Activated CD4-positive, alpha-beta T cell treated with anti-CD3 and anti-CD28 coated beads, Interleukin-2, amount 10 ng/mL, durations not matched to agents 7 days and 5 days (primary cell): ENCODE results near the gene FYN. TPM values are rescaled to one million over a fixed set of nuclear protein-coding genes. Genes with fewer than 3 reads are reported as not detected.

Experiments used
- CTCF ChIA-PET: fragments of 350-600 bp; sonication (Branson Sonifier 250); formaldehyde crosslinking; loops from one replicate; lab custom pipeline; 2021; ENCODE audit warnings: antibody characterized with exemption; lab: Charles Lee
- POLR2A ChIA-PET: fragments of 350-600 bp; sonication (Branson Sonifier 250); formaldehyde crosslinking; loops from one replicate; lab custom pipeline; 2021; ENCODE audit warnings: antibody characterized with exemption; lab: Charles Lee
- DNase-seq: peaks from one replicate; pipeline ENCODE4 v3.0.0-alpha.2; 2020
- H3K27ac Mint-ChIP-seq: one replicate; pipeline ENCODE4 v1.8.0; 2021; ENCODE audit warnings: mild to moderate bottlenecking, moderate library complexity, mixed read lengths
- H3K27me3 Mint-ChIP-seq: one replicate; pipeline ENCODE4 v1.8.0; 2021; ENCODE audit warnings: mixed read lengths
- H3K36me3 Mint-ChIP-seq: one replicate; pipeline ENCODE4 v1.8.0; 2021; ENCODE audit warnings: low read depth, mixed read lengths
- H3K4me1 Mint-ChIP-seq: one replicate; pipeline ENCODE4 v1.8.0; 2021; ENCODE audit warnings: mixed read lengths
- H3K4me3 Mint-ChIP-seq: one replicate; pipeline ENCODE4 v1.8.0; 2021; ENCODE audit warnings: mild to moderate bottlenecking, moderate library complexity, mixed read lengths
- H3K9me3 Mint-ChIP-seq: one replicate; pipeline ENCODE4 v1.8.0; 2021; ENCODE audit warnings: mixed read lengths
- total RNA-seq, 2 experiments: library from RNA; stranded (reverse); gene quantifications; one replicate each; pipeline ENCODE4 v1.2.3, GENCODE V29; 2021

The FYN gene
- total RNA-seq, 2 experiments from 2014 or later = 179 to 225 TPM

GRCh38 chr6:111776236-111777221 lies 96.7 kb downstream of the FYN start:
- H3K4me1 Mint-ChIP-seq = peaks cover 84% of the 10 kb centered on the region
- no peak for DNase-seq
- CTCF ChIA-PET = interaction anchor here (0.7 to 3.7 kb wide), 13 partner anchors 9 to 93 kb away, joined by 3 to 17 read pairs (median 4); no protein-coding TSS in a partner anchor
- POLR2A ChIA-PET = interaction anchor here (0.7 kb wide), 1 partner anchor 30 kb away, joined by 5 read pairs; no protein-coding TSS in a partner anchor
- H3K4me3 Mint-ChIP-seq = no peak overlapping the region
- no peaks in the 10 kb centered on the region for H3K27me3 Mint-ChIP-seq
- H3K9me3 Mint-ChIP-seq = no peaks in the 10 kb centered on the region
- H3K36me3 Mint-ChIP-seq = peaks cover 39% of the 10 kb centered on the region
- peak overlapping the region; percentile 60 for H3K27ac Mint-ChIP-seq

- H3K36me3 Mint-ChIP-seq = peaks cover 44% of the 10 kb centered on the region
- CTCF ChIA-PET = interaction anchor here (1.2 to 3.0 kb wide), 4 partner anchors 12 to 93 kb away, joined by 3 to 10 read pairs (median 6); no protein-coding TSS in a partner anchor
- H3K27ac Mint-ChIP-seq = peak overlapping the region; percentile 68
- POLR2A ChIA-PET = interaction anchor here (0.7 kb wide), 1 partner anchor 16 kb away, joined by 3 read pairs; no protein-coding TSS in a partner anchor
- no peak overlapping the region for H3K4me3 Mint-ChIP-seq
- H3K9me3 Mint-ChIP-seq = peaks cover 3% of the 10 kb centered on the region
- H3K4me1 Mint-ChIP-seq = peaks cover 85% of the 10 kb centered on the region
- H3K27me3 Mint-ChIP-seq = no peaks in the 10 kb centered on the region
- no peak for DNase-seq
Observed at GRCh38 chr6:111775145-111775922, 97.9 kb downstream of the FYN start.

- no peaks in the 10 kb centered on the region for H3K27me3 Mint-ChIP-seq
- H3K4me3 Mint-ChIP-seq = no peak overlapping the region
- ChIA-PET CTCF (interaction anchor here (1.0 to 3.0 kb wide), 5 partner anchors 11 to 76 kb away, joined by 3 to 10 read pairs (median 3); no protein-coding TSS in a partner anchor), POLR2A (no interaction called here)
- peaks cover 84% of the 10 kb centered on the region for H3K4me1 Mint-ChIP-seq
- DNase-seq = no peak
- peak overlapping the region; percentile 68 for H3K27ac Mint-ChIP-seq
- H3K36me3 Mint-ChIP-seq = peaks cover 44% of the 10 kb centered on the region
- H3K9me3 Mint-ChIP-seq = peaks cover 5% of the 10 kb centered on the region
Observed at GRCh38 chr6:111774346-111774703, 98.9 kb downstream of the FYN start.

GRCh38 chr6:111773501-111774345 lies 99.5 kb downstream of the FYN start:
- Mint-ChIP-seq H3K9me3 (peaks cover 5% of the 10 kb centered on the region), H3K36me3 (peaks cover 44% of the 10 kb centered on the region), H3K27me3 (no peaks in the 10 kb centered on the region), H3K27ac (no peak overlapping the region), H3K4me3 (no peak overlapping the region), H3K4me1 (peaks cover 84% of the 10 kb centered on the region)
- CTCF ChIA-PET = interaction anchor here (1.0 to 2.3 kb wide), 4 partner anchors 11 to 77 kb away, joined by 3 to 8 read pairs (median 3); no protein-coding TSS in a partner anchor
- no peak for DNase-seq
- POLR2A ChIA-PET = no interaction called here

- no peak overlapping the region for H3K27ac Mint-ChIP-seq
- no peak overlapping the region for H3K4me3 Mint-ChIP-seq
- peaks cover 41% of the 10 kb centered on the region for H3K36me3 Mint-ChIP-seq
- peaks cover 5% of the 10 kb centered on the region for H3K9me3 Mint-ChIP-seq
- DNase-seq = no peak
- peaks cover 84% of the 10 kb centered on the region for H3K4me1 Mint-ChIP-seq
- ChIA-PET POLR2A (no interaction called here), CTCF (no interaction called here)
- no peaks in the 10 kb centered on the region for H3K27me3 Mint-ChIP-seq
Observed at GRCh38 chr6:111772381-111772780, 100.9 kb downstream of the FYN start.

- Mint-ChIP-seq H3K27ac (no peak overlapping the region), H3K27me3 (no peaks in the 10 kb centered on the region), H3K4me1 (peaks cover 85% of the 10 kb centered on the region), H3K4me3 (no peak overlapping the region), H3K9me3 (peaks cover 5% of the 10 kb centered on the region), H3K36me3 (peaks cover 43% of the 10 kb centered on the region)
- ChIA-PET POLR2A (no interaction called here), CTCF (interaction anchor here (0.8 to 1.7 kb wide), 2 partner anchors 24 to 72 kb away, joined by 3 to 4 read pairs; no protein-coding TSS in a partner anchor)
- no peak for DNase-seq
Observed at GRCh38 chr6:111771629-111772028, 101.6 kb downstream of the FYN start.

- peaks cover 8% of the 10 kb centered on the region for H3K9me3 Mint-ChIP-seq
Observed at GRCh38 chr6:111771094-111771432, 102.2 kb downstream of the FYN start.

GRCh38 chr6:111770263-111771093 lies 102.8 kb downstream of the FYN start:
- ChIA-PET CTCF (interaction anchor here (0.6 to 2.7 kb wide), 11 partner anchors 9 to 1225 kb away, joined by 3 to 16 read pairs (median 4); no protein-coding TSS in a partner anchor), POLR2A (no interaction called here)
- H3K27ac Mint-ChIP-seq = peak overlapping the region; percentile 46
- peaks cover 86% of the 10 kb centered on the region for H3K4me1 Mint-ChIP-seq
- no peaks in the 10 kb centered on the region for H3K27me3 Mint-ChIP-seq
- peaks cover 8% of the 10 kb centered on the region for H3K9me3 Mint-ChIP-seq
- no peak for DNase-seq
- no peak overlapping the region for H3K4me3 Mint-ChIP-seq
- peaks cover 51% of the 10 kb centered on the region for H3K36me3 Mint-ChIP-seq

More at GRCh38 chr6:111771094-111771432, 102.2 kb downstream of the FYN start:
- peaks cover 47% of the 10 kb centered on the region for H3K36me3 Mint-ChIP-seq
- no peaks in the 10 kb centered on the region for H3K27me3 Mint-ChIP-seq
- POLR2A ChIA-PET = no interaction called here
- no peak for DNase-seq
- no peak overlapping the region for H3K27ac Mint-ChIP-seq
- peaks cover 85% of the 10 kb centered on the region for H3K4me1 Mint-ChIP-seq
- no peak overlapping the region for H3K4me3 Mint-ChIP-seq
- CTCF ChIA-PET = interaction anchor here (0.7 to 2.7 kb wide), 8 partner anchors 8 to 222 kb away, joined by 3 to 16 read pairs (median 4); no protein-coding TSS in a partner anchor

- CTCF ChIA-PET = interaction anchor here (0.6 to 2.7 kb wide), 9 partner anchors 9 to 127 kb away, joined by 3 to 16 read pairs (median 4); no protein-coding TSS in a partner anchor
- no peak for DNase-seq
- Mint-ChIP-seq H3K4me3 (no peak overlapping the region), H3K27me3 (no peaks in the 10 kb centered on the region), H3K36me3 (peaks cover 54% of the 10 kb centered on the region), H3K9me3 (peaks cover 11% of the 10 kb centered on the region), H3K4me1 (peaks cover 86% of the 10 kb centered on the region), H3K27ac (no peak overlapping the region)
- POLR2A ChIA-PET = interaction anchor here (0.6 kb wide), 1 partner anchor 20 kb away, joined by 3 read pairs; no protein-coding TSS in a partner anchor
Observed at GRCh38 chr6:111769365-111770152, 103.7 kb downstream of the FYN start.

- Mint-ChIP-seq H3K4me3 (no peak overlapping the region), H3K4me1 (peaks cover 88% of the 10 kb centered on the region), H3K36me3 (peaks cover 58% of the 10 kb centered on the region), H3K9me3 (peaks cover 11% of the 10 kb centered on the region), H3K27me3 (no peaks in the 10 kb centered on the region), H3K27ac (peak overlapping the region; percentile 59)
- DNase-seq = no peak
- ChIA-PET CTCF (interaction anchor here (0.8 to 1.5 kb wide), 3 partner anchors 11 to 100 kb away, joined by 3 to 4 read pairs (median 3); no protein-coding TSS in a partner anchor), POLR2A (interaction anchor here (0.6 kb wide), 1 partner anchor 21 kb away, joined by 3 read pairs; no protein-coding TSS in a partner anchor)
Observed at GRCh38 chr6:111768431-111768770, 104.9 kb downstream of the FYN start.
